ENCODE measurements around the gene ZCWPW1.

- TF ChIP-seq EZH2phosphoT487 (IDR thresholded peaks at IDR 0.05; ENCODE audit: insufficient read depth, low read depth) (no peak), EZH2 (IDR thresholded peaks at IDR 0.05; ENCODE audit: insufficient read depth, poor library complexity, severe bottlenecking) (no peak)
These were observed 55.2 kb downstream of the ZCWPW1 start, which contains the start of gene PILRA for GRCh38 chr7:100373261-100373831.
